ENCODE results near the gene ATG7. TPM values are rescaled to one million over a fixed set of nuclear protein-coding genes. Genes with fewer than 3 reads are reported as not detected.

Gene ATG7
- polyA plus RNA-seq, 2 of the 4 experiments (the other 2 are of a cell fraction) = 27.2 to 41.2 TPM

DNA sequence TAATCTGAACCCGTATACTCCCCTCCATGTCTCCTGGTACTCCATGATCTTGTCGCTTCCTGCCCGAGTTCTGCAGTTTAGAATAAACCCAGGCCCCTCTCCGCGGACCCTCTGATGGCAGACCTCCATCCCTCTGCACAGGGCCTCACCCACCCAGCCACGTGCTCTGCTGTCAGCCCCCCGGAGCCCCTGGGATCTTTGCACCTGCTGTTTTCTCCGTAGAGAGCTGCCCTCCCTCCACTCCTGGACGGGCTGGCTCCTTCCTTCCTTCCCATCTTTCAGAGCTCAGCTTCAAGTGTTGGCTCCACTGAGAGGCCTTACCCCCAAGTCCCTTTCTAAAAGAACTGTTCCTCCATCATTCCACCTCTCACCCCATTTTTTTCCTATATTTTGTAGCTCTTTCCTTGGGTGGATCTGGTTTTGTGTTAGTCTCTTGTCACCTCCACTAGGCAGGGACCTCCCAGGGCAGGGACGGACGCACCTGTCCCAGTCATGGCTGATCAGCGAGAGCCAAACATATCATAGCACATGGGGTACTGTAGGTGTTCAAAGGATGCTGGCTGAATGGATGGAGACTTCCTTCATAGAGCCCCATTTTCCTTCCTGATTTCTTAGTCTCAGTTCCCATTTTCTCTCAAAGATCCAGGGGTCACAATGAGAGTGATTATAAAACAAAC is 264.9 kb downstream of the ATG7 start:
- Histone ChIP-seq H3K9me3 (no peaks in the 10 kb centered on the region), H3K27ac (no peak overlapping the region), H3K4me2 (no peak overlapping the region), H3K4me1 (no peaks in the 10 kb centered on the region), H3K4me3 (no peak overlapping the region)
- no peak for ATAC-seq
- WGBS (ENCODE audit: missing lambda C conversion rate) = 86% methylated on average over 12 of the region's 12 CpGs
- FAIRE-seq = no peak
- POLR2A ChIA-PET = no interaction called here
- no peak for DNase-seq (ENCODE audit: low read depth in 1 of 2, low spot score in 1 of 2)
- TF ChIP-seq RAD21 (conservative IDR thresholded peaks at IDR 0.05 in 1 of 2, IDR thresholded peaks at IDR 0.05 in 1 of 2) (no peak), RCOR1 (IDR thresholded peaks at IDR 0.05; ENCODE audit: low read depth, low read length) (no peak), HOXB13 (CRISPR knock-in tag; IDR thresholded peaks at IDR 0.05; ENCODE audit: low read depth) (no peak), JUNB (IDR thresholded peaks at IDR 0.05) (no peak), MAZ (IDR thresholded peaks at IDR 0.05; ENCODE audit: borderline replicate concordance, low read depth, low read length) (no peak), ZSCAN20 (CRISPR knock-in tag; IDR thresholded peaks at IDR 0.05) (no peak), KDM1A (IDR thresholded peaks at IDR 0.05; ENCODE audit: low read depth) (no peak), NR3C1 (IDR thresholded peaks at IDR 0.05) (no peak), HOXA7 (CRISPR knock-in tag; IDR thresholded peaks at IDR 0.05) (no peak), JUN (IDR thresholded peaks at IDR 0.05) (no peak), CEBPB (IDR thresholded peaks at IDR 0.05) (no peak), HOXB5 (CRISPR knock-in tag; IDR thresholded peaks at IDR 0.05) (no peak), CHD4 (IDR thresholded peaks at IDR 0.05; ENCODE audit: borderline replicate concordance) (no peak)
- TF ChIP-seq, protein P1, sequence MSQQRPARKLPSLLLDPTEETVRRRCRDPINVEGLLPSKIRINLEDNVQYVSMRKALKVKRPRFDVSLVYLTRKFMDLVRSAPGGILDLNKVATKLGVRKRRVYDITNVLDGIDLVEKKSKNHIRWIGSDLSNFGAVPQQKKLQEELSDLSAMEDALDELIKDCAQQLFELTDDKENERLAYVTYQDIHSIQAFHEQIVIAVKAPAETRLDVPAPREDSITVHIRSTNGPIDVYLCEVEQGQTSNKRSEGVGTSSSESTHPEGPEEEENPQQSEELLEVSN (IDR thresholded peaks at IDR 0.05; ENCODE audit: borderline replicate concordance, low read depth) = no peak
- CTCF ChIA-PET = interaction anchor here (0.6 to 1.5 kb wide), 3 partner anchors 17 to 255 kb away, joined by 3 to 4 read pairs (median 3); no protein-coding TSS in a partner anchor

DNA sequence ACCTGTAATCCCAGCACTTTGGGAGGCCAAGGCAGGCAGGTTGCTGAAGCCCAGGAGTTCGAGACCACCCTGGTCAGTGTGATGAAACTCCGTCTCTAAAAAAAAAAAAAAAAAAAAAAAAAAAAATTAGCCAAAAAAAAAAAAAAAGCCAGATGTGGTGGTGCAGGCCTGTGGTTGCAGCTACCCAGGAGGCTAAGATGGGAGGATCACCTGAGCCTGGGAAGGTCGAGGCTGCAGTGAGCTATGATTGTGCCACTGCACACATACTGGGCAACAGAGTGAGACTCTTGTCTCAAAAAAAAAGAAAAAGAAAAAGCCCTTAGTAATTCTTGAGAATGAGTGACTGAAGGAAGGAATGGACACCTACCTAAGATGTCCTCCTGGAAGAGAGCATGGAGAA is 266.4 kb downstream of the ATG7 start:
- ATAC-seq = no peak
- FAIRE-seq = no peak
- POLR2A ChIA-PET = no interaction called here
- CTCF ChIA-PET = interaction anchor here (0.8 to 1.4 kb wide), 6 partner anchors 10 to 384 kb away, joined by 3 to 5 read pairs (median 4); no protein-coding TSS in a partner anchor
- Histone ChIP-seq H3K9me3 (no peaks in the 10 kb centered on the region), H3K4me2 (no peak overlapping the region), H3K27ac (no peak overlapping the region), H3K4me1 (no peaks in the 10 kb centered on the region), H3K4me3 (no peak overlapping the region)
- WGBS (ENCODE audit: missing lambda C conversion rate) = 81% methylated on average over 3 of the region's 3 CpGs
- TF ChIP-seq, protein P2, sequence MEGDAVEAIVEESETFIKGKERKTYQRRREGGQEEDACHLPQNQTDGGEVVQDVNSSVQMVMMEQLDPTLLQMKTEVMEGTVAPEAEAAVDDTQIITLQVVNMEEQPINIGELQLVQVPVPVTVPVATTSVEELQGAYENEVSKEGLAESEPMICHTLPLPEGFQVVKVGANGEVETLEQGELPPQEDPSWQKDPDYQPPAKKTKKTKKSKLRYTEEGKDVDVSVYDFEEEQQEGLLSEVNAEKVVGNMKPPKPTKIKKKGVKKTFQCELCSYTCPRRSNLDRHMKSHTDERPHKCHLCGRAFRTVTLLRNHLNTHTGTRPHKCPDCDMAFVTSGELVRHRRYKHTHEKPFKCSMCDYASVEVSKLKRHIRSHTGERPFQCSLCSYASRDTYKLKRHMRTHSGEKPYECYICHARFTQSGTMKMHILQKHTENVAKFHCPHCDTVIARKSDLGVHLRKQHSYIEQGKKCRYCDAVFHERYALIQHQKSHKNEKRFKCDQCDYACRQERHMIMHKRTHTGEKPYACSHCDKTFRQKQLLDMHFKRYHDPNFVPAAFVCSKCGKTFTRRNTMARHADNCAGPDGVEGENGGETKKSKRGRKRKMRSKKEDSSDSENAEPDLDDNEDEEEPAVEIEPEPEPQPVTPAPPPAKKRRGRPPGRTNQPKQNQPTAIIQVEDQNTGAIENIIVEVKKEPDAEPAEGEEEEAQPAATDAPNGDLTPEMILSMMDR (IDR thresholded peaks at IDR 0.05) = no peak
- TF ChIP-seq ZSCAN20 (CRISPR knock-in tag; IDR thresholded peaks at IDR 0.05) (no peak), CHD2 (IDR thresholded peaks at IDR 0.05; ENCODE audit: low read length, partially characterized antibody) (no peak), NPAS2 (CRISPR knock-in tag; IDR thresholded peaks at IDR 0.05; ENCODE audit: borderline replicate concordance) (no peak), EHF (CRISPR knock-in tag; IDR thresholded peaks at IDR 0.05) (no peak), SMC3 (IDR thresholded peaks at IDR 0.05) (no peak), RCOR1 (IDR thresholded peaks at IDR 0.05; ENCODE audit: low read depth, low read length) (no peak), CHD4 (IDR thresholded peaks at IDR 0.05; ENCODE audit: borderline replicate concordance) (no peak), HOXB5 (CRISPR knock-in tag; IDR thresholded peaks at IDR 0.05) (no peak), HDAC2 (IDR thresholded peaks at IDR 0.05) (no peak), HOXA7 (CRISPR knock-in tag; IDR thresholded peaks at IDR 0.05) (no peak), KDM5A (IDR thresholded peaks at IDR 0.05) (no peak)
- TF ChIP-seq, protein P3, sequence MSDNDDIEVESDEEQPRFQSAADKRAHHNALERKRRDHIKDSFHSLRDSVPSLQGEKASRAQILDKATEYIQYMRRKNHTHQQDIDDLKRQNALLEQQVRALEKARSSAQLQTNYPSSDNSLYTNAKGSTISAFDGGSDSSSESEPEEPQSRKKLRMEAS (IDR thresholded peaks at IDR 0.05) = no peak
- TF ChIP-seq, protein P4, sequence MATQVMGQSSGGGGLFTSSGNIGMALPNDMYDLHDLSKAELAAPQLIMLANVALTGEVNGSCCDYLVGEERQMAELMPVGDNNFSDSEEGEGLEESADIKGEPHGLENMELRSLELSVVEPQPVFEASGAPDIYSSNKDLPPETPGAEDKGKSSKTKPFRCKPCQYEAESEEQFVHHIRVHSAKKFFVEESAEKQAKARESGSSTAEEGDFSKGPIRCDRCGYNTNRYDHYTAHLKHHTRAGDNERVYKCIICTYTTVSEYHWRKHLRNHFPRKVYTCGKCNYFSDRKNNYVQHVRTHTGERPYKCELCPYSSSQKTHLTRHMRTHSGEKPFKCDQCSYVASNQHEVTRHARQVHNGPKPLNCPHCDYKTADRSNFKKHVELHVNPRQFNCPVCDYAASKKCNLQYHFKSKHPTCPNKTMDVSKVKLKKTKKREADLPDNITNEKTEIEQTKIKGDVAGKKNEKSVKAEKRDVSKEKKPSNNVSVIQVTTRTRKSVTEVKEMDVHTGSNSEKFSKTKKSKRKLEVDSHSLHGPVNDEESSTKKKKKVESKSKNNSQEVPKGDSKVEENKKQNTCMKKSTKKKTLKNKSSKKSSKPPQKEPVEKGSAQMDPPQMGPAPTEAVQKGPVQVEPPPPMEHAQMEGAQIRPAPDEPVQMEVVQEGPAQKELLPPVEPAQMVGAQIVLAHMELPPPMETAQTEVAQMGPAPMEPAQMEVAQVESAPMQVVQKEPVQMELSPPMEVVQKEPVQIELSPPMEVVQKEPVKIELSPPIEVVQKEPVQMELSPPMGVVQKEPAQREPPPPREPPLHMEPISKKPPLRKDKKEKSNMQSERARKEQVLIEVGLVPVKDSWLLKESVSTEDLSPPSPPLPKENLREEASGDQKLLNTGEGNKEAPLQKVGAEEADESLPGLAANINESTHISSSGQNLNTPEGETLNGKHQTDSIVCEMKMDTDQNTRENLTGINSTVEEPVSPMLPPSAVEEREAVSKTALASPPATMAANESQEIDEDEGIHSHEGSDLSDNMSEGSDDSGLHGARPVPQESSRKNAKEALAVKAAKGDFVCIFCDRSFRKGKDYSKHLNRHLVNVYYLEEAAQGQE (IDR thresholded peaks at IDR 0.05) = no peak
- TF ChIP-seq, protein P5, sequence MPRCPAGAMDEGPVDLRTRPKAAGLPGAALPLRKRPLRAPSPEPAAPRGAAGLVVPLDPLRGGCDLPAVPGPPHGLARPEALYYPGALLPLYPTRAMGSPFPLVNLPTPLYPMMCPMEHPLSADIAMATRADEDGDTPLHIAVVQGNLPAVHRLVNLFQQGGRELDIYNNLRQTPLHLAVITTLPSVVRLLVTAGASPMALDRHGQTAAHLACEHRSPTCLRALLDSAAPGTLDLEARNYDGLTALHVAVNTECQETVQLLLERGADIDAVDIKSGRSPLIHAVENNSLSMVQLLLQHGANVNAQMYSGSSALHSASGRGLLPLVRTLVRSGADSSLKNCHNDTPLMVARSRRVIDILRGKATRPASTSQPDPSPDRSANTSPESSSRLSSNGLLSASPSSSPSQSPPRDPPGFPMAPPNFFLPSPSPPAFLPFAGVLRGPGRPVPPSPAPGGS (IDR thresholded peaks at IDR 0.05) = no peak
- TF ChIP-seq, protein P6, sequence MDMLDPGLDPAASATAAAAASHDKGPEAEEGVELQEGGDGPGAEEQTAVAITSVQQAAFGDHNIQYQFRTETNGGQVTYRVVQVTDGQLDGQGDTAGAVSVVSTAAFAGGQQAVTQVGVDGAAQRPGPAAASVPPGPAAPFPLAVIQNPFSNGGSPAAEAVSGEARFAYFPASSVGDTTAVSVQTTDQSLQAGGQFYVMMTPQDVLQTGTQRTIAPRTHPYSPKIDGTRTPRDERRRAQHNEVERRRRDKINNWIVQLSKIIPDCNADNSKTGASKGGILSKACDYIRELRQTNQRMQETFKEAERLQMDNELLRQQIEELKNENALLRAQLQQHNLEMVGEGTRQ (IDR thresholded peaks at IDR 0.05) = no peak
- no peak for DNase-seq (ENCODE audit: low read depth in 1 of 2, low spot score in 1 of 2)

Data from A549 (cell line).